IPS-18a (cell line): ENCODE results near the gene SLC25A53.
"Not testable (repeated sequence)": the region's sequence is repeated elsewhere in the genome, so short reads cannot be mapped to it uniquely, and the experiment has no call there.

Source experiments
- H3K27ac ChIP-seq: one replicate; pipeline ENCODE4 v1.5.1; 2013; ENCODE audit warnings: low read length
- H3K27me3 ChIP-seq: one replicate; pipeline ENCODE4 v1.6.1; 2013; ENCODE audit warnings: mild to moderate bottlenecking, low read length; ENCODE audit not compliant: control insufficient read depth, insufficient read depth
- H3K36me3 ChIP-seq: one replicate; pipeline ENCODE4 v1.6.1; 2013; ENCODE audit warnings: low read depth, low read length; ENCODE audit not compliant: control insufficient read depth
- H3K4me1 ChIP-seq: one replicate; pipeline ENCODE4 v1.6.1; 2013; ENCODE audit warnings: low read depth, low read length; ENCODE audit not compliant: control insufficient read depth
- H3K4me3 ChIP-seq: one replicate; pipeline ENCODE4 v1.5.1; 2013; ENCODE audit warnings: low read length
- H3K9ac ChIP-seq: one replicate; pipeline ENCODE4 v1.6.1; 2013; ENCODE audit warnings: mild to moderate bottlenecking, low read length, moderate library complexity
- H3K9me3 ChIP-seq: one replicate; pipeline ENCODE4 v1.6.1; 2013; ENCODE audit warnings: low read depth, low read length; ENCODE audit not compliant: control insufficient read depth

The SLC25A53 gene

DNA sequence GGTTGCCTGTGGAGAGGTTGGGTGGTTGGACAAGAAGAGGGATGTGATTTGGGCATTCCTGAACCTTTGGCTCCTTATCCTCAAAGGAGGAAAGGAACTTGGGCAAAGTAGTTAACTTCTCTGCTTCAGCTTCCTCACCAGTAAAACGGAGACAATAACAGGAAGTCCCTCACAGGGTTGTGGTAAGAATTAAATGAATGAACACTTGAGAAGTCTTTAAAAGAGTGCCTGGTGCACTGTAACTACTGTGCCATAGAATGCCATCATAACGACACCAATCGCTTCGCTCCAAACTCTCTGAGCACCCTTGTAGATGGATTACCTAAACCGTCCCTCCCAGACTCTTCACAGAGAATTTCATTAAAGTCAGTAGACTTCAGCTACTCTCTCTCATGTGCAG is 34.0 kb downstream of the SLC25A53 start:
- no peak overlapping the region for H3K27ac ChIP-seq
- H3K4me1 ChIP-seq: peaks cover 5% of the 10 kb centered on the region
- no peaks in the 10 kb centered on the region for H3K36me3 ChIP-seq
- no peaks in the 10 kb centered on the region for H3K9me3 ChIP-seq
- no peaks in the 10 kb centered on the region for H3K27me3 ChIP-seq
- no peak overlapping the region for H3K9ac ChIP-seq
- no peak overlapping the region for H3K4me3 ChIP-seq

- H3K4me1 ChIP-seq: peaks cover 9% of the 10 kb centered on the region
- no peak overlapping the region for H3K4me3 ChIP-seq
- no peak overlapping the region for H3K9ac ChIP-seq
- no peaks in the 10 kb centered on the region for H3K36me3 ChIP-seq
- H3K27me3 ChIP-seq: peaks cover 14% of the 10 kb centered on the region
- no peak overlapping the region for H3K27ac ChIP-seq
- H3K9me3 ChIP-seq: no peaks in the 10 kb centered on the region
These were observed 38.0 kb downstream of the SLC25A53 start for GRCh38 chrX:104118765-104119164.

DNA sequence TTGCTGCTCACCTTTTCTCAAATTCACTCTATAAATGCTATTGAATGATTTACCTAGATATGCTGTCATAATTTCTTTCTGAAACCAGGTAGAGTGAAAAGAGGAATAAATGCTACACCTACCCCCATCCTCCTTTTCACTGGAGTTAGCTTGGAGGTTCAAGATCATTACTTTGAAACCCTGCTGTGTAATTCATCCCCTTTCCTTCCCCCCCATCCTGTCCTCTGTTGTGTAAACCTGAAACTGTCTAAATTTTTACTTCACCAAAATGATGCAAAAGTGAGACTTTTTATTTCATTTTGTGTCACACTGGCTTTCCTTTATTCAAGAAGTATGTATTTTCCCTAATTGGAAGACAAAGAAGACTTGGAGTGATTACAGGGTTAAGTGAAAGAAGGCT is 39.0 kb downstream of the SLC25A53 start:
- Histone ChIP-seq H3K36me3 (no peaks in the 10 kb centered on the region), H3K9ac (no peak overlapping the region), H3K4me3 (no peak overlapping the region), H3K4me1 (peaks cover 13% of the 10 kb centered on the region), H3K27ac (no peak overlapping the region), H3K9me3 (no peaks in the 10 kb centered on the region), H3K27me3 (peaks cover 17% of the 10 kb centered on the region)

GRCh38 chrX:104113222-104113965 is 43.4 kb downstream of the SLC25A53 start:
- no peaks in the 10 kb centered on the region for H3K9me3 ChIP-seq
- peak overlapping the region; percentile 90 for H3K4me3 ChIP-seq
- H3K27ac ChIP-seq: no peak overlapping the region
- peak overlapping the region; percentile 88 for H3K9ac ChIP-seq
- H3K27me3 ChIP-seq: peaks cover 17% of the 10 kb centered on the region
- H3K4me1 ChIP-seq: peaks cover 8% of the 10 kb centered on the region
- no peaks in the 10 kb centered on the region for H3K36me3 ChIP-seq

GRCh38 chrX:104112326-104112951 is 44.4 kb downstream of the SLC25A53 start, which contains the start of gene ZCCHC18:
TSS of gene ZCCHC18 (plus strand) at chrX:104112523. CDS start at chrX:104114112, 1,589 bp downstream.
- Histone ChIP-seq H3K4me1 (peaks cover 8% of the 10 kb centered on the region), H3K27ac (peak within 1 kb of the TSS; percentile 73), H3K36me3 (no peaks in the 10 kb centered on the region), H3K9ac (peak within 1 kb of the TSS; percentile 88), H3K27me3 (peaks cover 17% of the 10 kb centered on the region), H3K4me3 (peak within 1 kb of the TSS; percentile 90), H3K9me3 (no peaks in the 10 kb centered on the region)

- not testable (repeated sequence) for H3K4me3 ChIP-seq, H3K27ac ChIP-seq, H3K4me1 ChIP-seq, H3K9me3 ChIP-seq, H3K36me3 ChIP-seq, H3K9ac ChIP-seq
- H3K27me3 ChIP-seq: peaks cover 17% of the 10 kb centered on the region
These were observed 46.1 kb downstream of the SLC25A53 start for GRCh38 chrX:104110491-104111240.

- Histone ChIP-seq H3K27me3 (peaks cover 5% of the 10 kb centered on the region), H3K4me3 (no peak overlapping the region), H3K27ac (no peak overlapping the region), H3K36me3 (no peaks in the 10 kb centered on the region), H3K9me3 (no peaks in the 10 kb centered on the region), H3K9ac (no peak overlapping the region), H3K4me1 (peaks cover 5% of the 10 kb centered on the region)
These were observed 47.9 kb downstream of the SLC25A53 start for GRCh38 chrX:104108955-104109354.

DNA sequence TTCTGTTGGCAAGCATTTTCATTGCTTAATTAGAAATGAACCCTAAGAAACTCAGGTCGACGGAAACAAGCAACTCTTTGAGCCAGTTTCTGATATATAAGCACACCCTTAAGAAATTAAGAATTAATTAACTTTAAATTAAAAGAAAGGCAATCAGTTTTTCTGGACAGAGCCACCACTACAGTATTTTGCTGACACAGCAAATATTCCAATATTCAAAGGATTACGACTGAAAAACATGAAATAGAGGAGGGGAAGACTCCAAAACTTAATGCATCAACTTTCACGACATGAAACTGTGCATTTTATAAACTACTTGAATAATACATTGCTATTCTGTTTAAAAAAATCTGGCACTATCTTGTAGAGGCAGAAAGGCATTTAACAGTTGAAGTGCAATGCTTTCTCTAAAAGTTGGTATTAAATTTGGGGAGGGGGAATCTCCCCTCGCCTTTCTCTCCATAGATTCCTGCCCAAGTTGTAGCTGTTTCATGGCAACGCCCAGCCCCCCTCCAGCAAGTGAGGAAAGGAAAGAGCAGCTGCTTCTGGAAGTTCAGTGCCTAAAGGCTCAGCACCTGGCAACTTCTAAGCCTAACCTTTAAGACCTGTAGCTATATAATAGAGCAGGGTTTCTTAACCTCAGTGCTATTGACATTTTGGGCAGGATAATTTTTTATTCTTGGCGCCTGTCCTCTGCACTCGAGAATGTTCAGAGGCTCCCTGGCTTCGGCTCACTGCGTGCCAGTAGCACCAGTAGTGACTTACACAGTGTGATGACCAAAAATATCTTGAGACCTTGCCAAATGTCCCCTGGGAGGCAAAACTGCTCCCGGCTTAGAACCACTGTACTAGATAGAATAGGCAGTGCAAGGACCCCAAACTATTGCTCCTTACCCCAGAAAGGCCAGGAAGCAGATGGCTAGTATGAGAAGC is 51.2 kb downstream of the SLC25A53 start:
- H3K4me3 ChIP-seq: no peak overlapping the region
- no peaks in the 10 kb centered on the region for H3K4me1 ChIP-seq
- H3K27ac ChIP-seq: no peak overlapping the region
- H3K9ac ChIP-seq: no peak overlapping the region
- H3K27me3 ChIP-seq: no peaks in the 10 kb centered on the region
- no peaks in the 10 kb centered on the region for H3K36me3 ChIP-seq
- no peaks in the 10 kb centered on the region for H3K9me3 ChIP-seq

- Histone ChIP-seq H3K9me3 (no peaks in the 10 kb centered on the region), H3K4me3 (no peak overlapping the region), H3K9ac (no peak overlapping the region), H3K4me1 (no peaks in the 10 kb centered on the region), H3K27ac (no peak overlapping the region), H3K27me3 (no peaks in the 10 kb centered on the region), H3K36me3 (no peaks in the 10 kb centered on the region)
These were observed 52.1 kb downstream of the SLC25A53 start for GRCh38 chrX:104104676-104105075.

- Histone ChIP-seq H3K4me1 (no peaks in the 10 kb centered on the region), H3K9ac (no peak overlapping the region), H3K36me3 (no peaks in the 10 kb centered on the region), H3K4me3 (no peak overlapping the region), H3K9me3 (no peaks in the 10 kb centered on the region), H3K27me3 (no peaks in the 10 kb centered on the region), H3K27ac (no peak overlapping the region)
These were observed 57.9 kb downstream of the SLC25A53 start for GRCh38 chrX:104098919-104099318.
